Smooth muscle cell (in vitro differentiated cells): ENCODE data around the gene KANSL1. TPM values are rescaled to one million over a fixed set of nuclear protein-coding genes. Genes with fewer than 3 reads are reported as not detected.
"Not testable (repeated sequence)": the region's sequence is repeated elsewhere in the genome, so short reads cannot be mapped to it uniquely, and the experiment has no call there.

Source experiments
- DNase-seq: peaks from one replicate; lab custom pipeline; 2025; ENCODE audit not compliant: unreplicated experiment; lab: John Stamatoyannopoulos, UW
- H2AFZ ChIP-seq: fragments of 200-600 bp; sonication (generic); 2 replicates; pipeline ENCODE4 v1.6.0; 2016; ENCODE audit warnings: antibody characterized with exemption, low read depth, mild to moderate bottlenecking
- H3F3A ChIP-seq: fragments of 200-600 bp; sonication (generic); 2 replicates; pipeline ENCODE4 v1.6.0; 2017; ENCODE audit warnings: antibody characterized with exemption, low read depth
- H3K27ac ChIP-seq: fragments of 200-600 bp; sonication (generic); 2 replicates; pipeline ENCODE4 v1.5.1; 2016; ENCODE audit warnings: low read depth, mild to moderate bottlenecking
- H3K27me3 ChIP-seq: fragments of 200-600 bp; sonication (generic); 2 replicates; pipeline ENCODE4 v1.6.1; 2016; ENCODE audit warnings: low read depth, mild to moderate bottlenecking
- H3K36me3 ChIP-seq: fragments of 200-600 bp; sonication (generic); 2 replicates; pipeline ENCODE4 v1.5.1; 2016; ENCODE audit warnings: low read depth
- H3K4me1 ChIP-seq: fragments of 200-600 bp; sonication (generic); 2 replicates; pipeline ENCODE4 v1.5.1; 2016; ENCODE audit warnings: low read depth
- H3K4me2 ChIP-seq: fragments of 200-600 bp; sonication (generic); 2 replicates; pipeline ENCODE4 v1.6.0; 2016; ENCODE audit warnings: mild to moderate bottlenecking
- H3K4me3 ChIP-seq: fragments of 200-600 bp; sonication (generic); 2 replicates; pipeline ENCODE4 v1.5.1; 2016; ENCODE audit warnings: mild to moderate bottlenecking
- H3K79me2 ChIP-seq: fragments of 200-600 bp; sonication (generic); 2 replicates; pipeline ENCODE4 v1.6.0; 2016; ENCODE audit warnings: low read depth, mild to moderate bottlenecking
- H3K9ac ChIP-seq: fragments of 200-600 bp; sonication (generic); 2 replicates; pipeline ENCODE4 v1.6.0; 2016; ENCODE audit warnings: low read depth
- H3K9me3 ChIP-seq: fragments of 200-600 bp; sonication (generic); replicated peaks from 2 replicates; pipeline ENCODE4 v1.5.1; 2016; ENCODE audit warnings: low read depth
- H4K20me1 ChIP-seq: fragments of 200-600 bp; sonication (generic); 2 replicates; pipeline ENCODE4 v1.6.0; 2016; ENCODE audit warnings: low read depth
- WGBS: methylation state at CpG from one replicate; pipeline ENCODE4 v1.1.7; 2016; ENCODE audit warnings: low lambda C conversion rate; 5-methylcytosine and 5-hydroxymethylcytosine counted together
- polyA plus RNA-seq: library from polyadenylated mRNA; unstranded; fragments of >200 nt; fragmentation: Nextera tagmentation; extraction: Ambion mirVana; gene quantifications from 2 replicates; pipeline ENCODE4 v1.2.1, GENCODE V29; 2016
- total RNA-seq: library from RNA; depleted of rRNA; stranded (reverse); fragments of >200 nt; gene quantifications from 2 replicates; pipeline ENCODE4 v1.2.3, GENCODE V29; 2014
- TF ChIP-seq, protein P1 (sequence below): fragments of 200-600 bp; sonication (generic); IDR thresholded peaks from 2 replicates; pipeline ENCODE4 v1.5.1; 2017; ENCODE audit warnings: borderline replicate concordance, mild to moderate bottlenecking, antibody characterized with exemption; ENCODE audit not compliant: insufficient read depth, poor library complexity, severe bottlenecking

The KANSL1 gene
- total and polyA plus RNA-seq, 2 experiments from 2014 or later: 16.9 to 69.7 TPM

DNA sequence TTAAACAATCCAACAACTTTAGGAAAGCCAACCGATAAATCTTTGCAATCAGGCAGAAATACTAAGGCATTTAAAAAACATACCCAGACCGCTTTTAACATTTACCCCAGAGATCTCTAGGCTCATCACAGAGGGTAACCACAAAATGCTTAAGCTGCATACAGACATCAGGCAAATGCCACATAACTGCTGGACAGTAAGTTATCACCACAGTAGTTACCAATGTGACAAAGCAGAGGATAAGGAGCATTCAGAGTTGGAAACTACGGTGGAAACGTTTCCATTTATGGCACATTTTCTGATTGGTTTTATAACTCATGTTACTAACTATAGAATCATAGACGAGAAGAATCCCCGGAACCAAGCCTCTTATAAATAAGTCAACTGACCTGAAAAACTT is 77.5 kb downstream of the KANSL1 start:
- peaks cover 100% of the 10 kb centered on the region for H4K20me1 ChIP-seq
- H3K79me2 ChIP-seq: peaks cover 95% of the 10 kb centered on the region
- H3K4me1 ChIP-seq: peaks cover 22% of the 10 kb centered on the region
- peaks cover 19% of the 10 kb centered on the region for H3F3A ChIP-seq
- H3K27me3 ChIP-seq: no peaks in the 10 kb centered on the region
- no peaks in the 10 kb centered on the region for H3K9me3 ChIP-seq
- no peak for DNase-seq
- 17% methylated on average over 6 of the region's 6 CpGs for WGBS
- H2AFZ ChIP-seq: no peak overlapping the region
- TF ChIP-seq, protein P1, sequence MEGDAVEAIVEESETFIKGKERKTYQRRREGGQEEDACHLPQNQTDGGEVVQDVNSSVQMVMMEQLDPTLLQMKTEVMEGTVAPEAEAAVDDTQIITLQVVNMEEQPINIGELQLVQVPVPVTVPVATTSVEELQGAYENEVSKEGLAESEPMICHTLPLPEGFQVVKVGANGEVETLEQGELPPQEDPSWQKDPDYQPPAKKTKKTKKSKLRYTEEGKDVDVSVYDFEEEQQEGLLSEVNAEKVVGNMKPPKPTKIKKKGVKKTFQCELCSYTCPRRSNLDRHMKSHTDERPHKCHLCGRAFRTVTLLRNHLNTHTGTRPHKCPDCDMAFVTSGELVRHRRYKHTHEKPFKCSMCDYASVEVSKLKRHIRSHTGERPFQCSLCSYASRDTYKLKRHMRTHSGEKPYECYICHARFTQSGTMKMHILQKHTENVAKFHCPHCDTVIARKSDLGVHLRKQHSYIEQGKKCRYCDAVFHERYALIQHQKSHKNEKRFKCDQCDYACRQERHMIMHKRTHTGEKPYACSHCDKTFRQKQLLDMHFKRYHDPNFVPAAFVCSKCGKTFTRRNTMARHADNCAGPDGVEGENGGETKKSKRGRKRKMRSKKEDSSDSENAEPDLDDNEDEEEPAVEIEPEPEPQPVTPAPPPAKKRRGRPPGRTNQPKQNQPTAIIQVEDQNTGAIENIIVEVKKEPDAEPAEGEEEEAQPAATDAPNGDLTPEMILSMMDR: no peak
- H3K36me3 ChIP-seq: no peaks in the 10 kb centered on the region
- H3K4me3 ChIP-seq: peak overlapping the region; percentile 14
- peak overlapping the region; percentile 80 for H3K4me2 ChIP-seq
- H3K9ac ChIP-seq: peak overlapping the region; percentile 26
- H3K27ac ChIP-seq: peak overlapping the region; percentile 70

DNA sequence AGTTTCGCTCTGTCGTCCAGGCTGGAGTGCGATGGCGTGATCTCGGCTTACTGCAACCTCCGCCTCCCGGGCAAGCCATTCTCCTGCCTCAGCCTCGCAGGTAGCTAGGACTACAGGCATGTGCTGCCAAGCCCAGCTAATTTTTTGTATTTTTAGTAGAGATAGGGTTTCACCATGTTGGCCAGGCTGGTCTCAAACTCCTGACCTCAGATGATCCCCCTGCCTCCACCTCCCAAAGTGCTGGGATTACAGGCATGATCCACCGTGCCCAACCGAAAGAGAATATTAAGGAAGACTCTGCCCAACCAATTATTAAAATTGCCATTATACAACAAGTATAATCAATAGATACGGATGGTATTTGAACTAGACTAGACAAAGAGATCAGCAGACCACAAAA is 82.0 kb downstream of the KANSL1 start:
- H3F3A ChIP-seq, H2AFZ ChIP-seq, H3K27me3 ChIP-seq, H3K9ac ChIP-seq, H3K27ac ChIP-seq, DNase-seq, H3K36me3 ChIP-seq, H3K4me2 ChIP-seq, H3K4me3 ChIP-seq, H3K9me3 ChIP-seq: not testable (repeated sequence)
- Histone ChIP-seq H3K79me2 (peaks cover 95% of the 10 kb centered on the region), H3K4me1 (peaks cover 23% of the 10 kb centered on the region), H4K20me1 (peaks cover 100% of the 10 kb centered on the region)
- WGBS: 94% methylated on average over 11 of the region's 11 CpGs

DNA sequence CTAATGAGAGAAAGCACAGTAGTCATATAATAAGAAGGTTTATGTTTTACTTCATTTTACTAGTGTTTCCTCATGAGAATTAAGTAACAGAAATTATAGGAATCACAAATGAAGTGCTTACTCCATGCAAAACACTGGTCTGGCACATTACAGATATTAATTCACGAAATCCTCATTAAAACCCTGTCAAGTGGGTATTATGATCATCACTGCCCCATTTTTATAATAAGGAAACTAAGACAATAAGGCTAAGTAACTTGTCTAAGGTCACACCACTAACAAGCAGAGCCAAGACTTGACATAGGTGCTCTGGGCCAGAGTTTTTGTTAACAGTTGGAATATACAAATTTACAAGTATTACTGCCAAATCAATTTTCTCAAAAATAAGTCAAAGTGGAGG is 83.0 kb downstream of the KANSL1 start:
- H3K9me3 ChIP-seq: no peaks in the 10 kb centered on the region
- H3K4me1 ChIP-seq: peaks cover 19% of the 10 kb centered on the region
- H3F3A ChIP-seq: no peaks in the 10 kb centered on the region
- peak overlapping the region; percentile 2 for H3K4me2 ChIP-seq
- H2AFZ ChIP-seq: no peak overlapping the region
- 96% methylated on average over 1 of the region's 1 CpG for WGBS
- TF ChIP-seq, protein P1: no peak
- no peaks in the 10 kb centered on the region for H3K27me3 ChIP-seq
- no peak overlapping the region for H3K9ac ChIP-seq
- no peak overlapping the region for H3K4me3 ChIP-seq
- no peak for DNase-seq
- no peak overlapping the region for H3K27ac ChIP-seq
- H3K36me3 ChIP-seq: no peaks in the 10 kb centered on the region
- H4K20me1 ChIP-seq: peaks cover 100% of the 10 kb centered on the region
- H3K79me2 ChIP-seq: peaks cover 97% of the 10 kb centered on the region

DNA sequence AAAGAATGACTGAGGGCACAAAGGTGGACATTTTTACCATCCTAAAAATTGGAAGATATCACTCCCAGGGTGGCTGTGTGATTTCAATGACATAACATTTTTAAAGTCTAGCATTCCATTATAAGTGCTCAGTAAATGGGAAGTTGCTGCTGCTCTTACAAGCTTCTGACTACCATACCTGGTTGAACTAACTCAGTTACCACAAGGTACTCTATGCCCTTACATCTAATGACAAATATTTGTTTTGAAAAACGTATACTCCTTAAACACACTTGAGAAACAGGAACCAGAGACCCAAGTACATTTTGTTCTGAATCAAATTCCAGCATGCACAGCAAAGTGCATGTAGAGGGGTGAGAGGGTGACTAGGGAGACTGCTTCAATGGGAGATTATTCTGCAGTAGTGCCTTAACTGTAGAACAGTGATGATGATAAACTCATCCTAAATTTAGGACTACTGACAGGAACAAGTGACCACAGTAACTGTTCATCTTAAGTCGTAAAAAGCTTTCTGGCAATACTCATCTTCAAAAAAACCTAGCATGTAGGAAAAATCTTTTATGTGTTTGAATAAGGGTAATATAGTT is 83.5 kb downstream of the KANSL1 start:
- no peak for DNase-seq
- no peak overlapping the region for H3K4me3 ChIP-seq
- H4K20me1 ChIP-seq: peaks cover 100% of the 10 kb centered on the region
- WGBS: 62% methylated on average over 2 of the region's 2 CpGs
- peak overlapping the region; percentile 2 for H3K4me2 ChIP-seq
- TF ChIP-seq, protein P1: no peak
- no peak overlapping the region for H3K9ac ChIP-seq
- H2AFZ ChIP-seq: no peak overlapping the region
- no peaks in the 10 kb centered on the region for H3K27me3 ChIP-seq
- no peak overlapping the region for H3K27ac ChIP-seq
- H3K36me3 ChIP-seq: no peaks in the 10 kb centered on the region
- H3K79me2 ChIP-seq: peaks cover 97% of the 10 kb centered on the region
- no peaks in the 10 kb centered on the region for H3F3A ChIP-seq
- no peaks in the 10 kb centered on the region for H3K9me3 ChIP-seq
- H3K4me1 ChIP-seq: peaks cover 19% of the 10 kb centered on the region
